Measurements from ENCODE around the gene ABHD13.

DNA sequence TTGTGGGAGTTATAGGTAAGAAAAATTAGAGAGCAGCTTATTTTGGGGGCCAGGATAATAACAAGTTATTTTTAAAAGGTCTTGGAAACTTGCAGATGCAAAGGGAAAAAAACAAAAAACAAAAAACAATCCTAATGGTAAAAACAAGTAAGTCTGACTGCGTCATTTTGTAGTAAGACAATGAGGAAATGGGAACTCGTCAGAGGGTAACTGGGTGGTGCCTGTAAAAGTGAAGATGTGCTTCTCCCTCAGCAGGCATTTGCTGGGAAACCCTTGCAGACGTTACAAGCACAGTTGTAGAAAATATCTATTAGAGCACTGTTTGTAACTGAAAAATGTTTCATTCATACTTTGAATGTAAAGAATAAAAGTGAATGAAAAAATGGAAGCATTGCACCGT is 49.2 kb downstream of the ABHD13 start:
- TF ChIP-seq EZH2 (IDR thresholded peaks at IDR 0.05; ENCODE audit: insufficient read depth, poor library complexity, severe bottlenecking): no peak
- no peak for TF ChIP-seq EZH2phosphoT487 (IDR thresholded peaks at IDR 0.05; ENCODE audit: insufficient read depth, low read depth)

All from GM23248 (cell line).